ENCODE measurements around the gene STK32A.

Gene STK32A

DNA sequence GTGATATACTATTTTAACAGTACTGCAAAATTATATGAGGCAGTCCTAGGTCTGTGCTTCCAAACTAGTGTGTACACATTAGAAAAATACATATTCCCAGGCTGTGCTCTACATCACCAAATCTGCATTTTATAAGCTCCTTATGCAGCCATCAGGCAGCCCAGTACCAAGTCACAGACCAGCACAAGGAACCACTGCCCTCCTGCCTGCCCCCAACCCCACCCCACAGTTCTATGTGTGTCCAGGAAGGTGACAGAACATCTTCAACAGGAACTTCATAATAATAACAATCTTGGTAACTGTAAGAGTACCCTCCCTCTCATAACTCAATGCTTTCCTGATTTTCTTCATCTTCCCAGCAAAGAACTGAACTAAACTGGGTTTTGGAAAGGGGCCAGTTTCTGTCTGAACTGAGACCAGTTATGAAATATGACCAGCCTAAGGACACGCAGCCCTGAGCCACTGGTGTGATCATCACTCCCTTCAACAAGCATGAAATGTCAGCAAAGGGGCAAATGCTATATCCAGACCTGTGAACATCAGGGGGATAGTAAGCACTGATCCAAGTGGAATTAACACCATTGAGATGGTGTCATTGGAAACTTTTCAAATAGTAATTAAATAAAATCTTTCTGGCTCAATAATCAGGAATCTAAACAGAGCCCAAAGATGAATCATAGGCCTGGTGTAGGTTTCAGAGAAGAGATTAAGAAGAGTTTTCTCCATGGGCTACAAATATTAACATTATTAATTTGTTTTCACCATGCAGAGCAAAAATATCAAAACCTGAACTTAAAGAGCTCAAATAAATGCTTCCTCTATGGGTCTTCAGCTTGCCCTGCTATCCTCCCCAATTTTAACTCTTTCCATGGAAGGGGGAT, 192.9 kb downstream of the STK32A start:
- no peak for DNase-seq

DNA sequence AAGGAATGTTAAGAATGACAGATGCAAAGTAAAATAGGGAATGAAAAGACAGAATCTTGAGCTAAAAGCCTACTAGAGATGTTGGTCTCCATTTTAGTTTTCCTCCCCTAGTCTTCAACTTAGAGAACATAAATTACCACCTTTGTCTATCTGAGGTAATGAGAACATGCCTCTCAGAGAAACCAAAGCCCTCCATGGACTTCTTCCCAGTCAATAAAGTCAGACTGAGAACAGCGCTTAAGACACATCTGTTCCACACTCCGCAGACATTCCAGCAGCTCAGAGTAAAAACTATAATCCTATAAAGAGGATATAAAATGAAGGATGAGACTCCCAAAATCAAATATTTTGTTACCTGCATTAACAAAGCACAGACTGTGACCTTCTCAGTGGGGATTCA, 195.8 kb downstream of the STK32A start:
- no peak for DNase-seq

DNA sequence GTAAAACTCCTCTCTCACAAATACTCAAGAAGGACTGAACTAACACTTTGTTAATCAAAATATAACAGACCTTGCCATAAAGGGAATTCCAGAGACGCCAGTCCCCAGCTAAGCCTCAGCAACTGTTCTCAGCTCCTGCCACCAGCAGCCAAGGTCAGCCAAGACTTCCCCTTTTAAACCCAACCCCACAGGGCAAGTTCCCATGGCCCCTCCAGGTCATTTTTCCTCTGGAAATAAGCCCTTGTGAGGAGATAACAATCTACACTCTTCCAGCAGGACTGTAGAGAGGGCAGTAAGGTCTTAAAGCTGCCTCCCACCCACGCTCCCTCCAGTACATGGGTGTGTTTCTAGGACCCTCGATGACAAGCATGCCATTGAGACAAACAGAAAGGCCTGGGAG, 196.8 kb downstream of the STK32A start:
- no peak for DNase-seq

DNA sequence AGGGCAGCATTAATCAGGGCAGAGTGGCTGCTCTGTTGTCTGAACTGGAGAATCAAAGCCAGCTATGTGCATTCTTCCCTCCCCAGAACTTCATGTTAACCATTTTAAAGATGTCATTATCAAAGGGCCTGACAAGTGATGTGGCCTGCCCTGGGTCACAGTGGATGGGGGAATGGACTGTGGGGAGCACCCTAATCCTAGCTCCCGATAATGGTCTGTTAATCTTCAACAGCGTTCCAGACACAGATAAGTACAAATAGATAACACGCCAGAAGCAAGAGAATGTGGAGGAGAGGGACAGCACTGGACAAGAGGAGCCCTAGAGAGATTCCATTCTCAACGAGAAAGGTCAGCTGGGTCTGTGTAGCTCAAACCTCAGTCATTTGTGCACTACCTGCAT, 197.5 kb downstream of the STK32A start:
- no peak for DNase-seq

DNA sequence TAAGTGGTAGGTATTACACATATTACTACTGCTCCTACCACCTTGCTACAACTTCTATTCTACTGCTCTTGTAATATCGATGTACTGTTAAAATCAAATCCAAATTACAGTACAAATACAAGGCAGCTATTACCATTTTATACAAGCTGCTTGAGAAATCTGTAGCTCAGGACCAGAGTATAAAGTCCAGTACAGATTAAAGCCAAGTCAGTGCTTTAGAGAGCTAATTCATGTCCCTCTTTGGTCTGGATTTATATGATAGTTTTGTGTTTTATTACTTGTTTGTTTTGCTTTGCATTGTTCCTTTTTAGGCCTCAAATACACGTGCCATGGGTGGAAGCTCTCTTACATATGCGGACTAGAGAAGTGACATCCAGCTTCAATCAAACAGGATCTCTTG, 199.2 kb downstream of the STK32A start:
- DNase-seq, result no peak

DNA sequence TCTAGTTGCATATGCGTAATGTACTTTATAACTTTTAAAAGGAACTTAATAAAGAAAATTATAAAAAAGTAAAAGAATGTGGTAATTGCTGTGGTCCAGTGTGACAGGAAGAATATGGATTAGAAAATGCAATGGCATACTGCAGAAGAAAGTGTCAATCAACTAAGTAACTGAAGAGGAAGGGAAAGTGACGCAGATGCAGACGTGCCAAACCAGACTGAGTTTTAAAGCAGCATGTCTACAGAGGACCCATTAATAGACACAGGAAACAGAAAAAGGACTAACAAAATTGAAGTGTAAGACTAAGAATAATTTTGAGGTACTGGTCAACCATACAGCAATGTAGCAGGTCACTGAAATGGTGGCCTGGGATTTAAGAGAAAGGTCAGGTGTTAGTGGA, 201.8 kb downstream of the STK32A start:
- DNase-seq, result no peak

DNA sequence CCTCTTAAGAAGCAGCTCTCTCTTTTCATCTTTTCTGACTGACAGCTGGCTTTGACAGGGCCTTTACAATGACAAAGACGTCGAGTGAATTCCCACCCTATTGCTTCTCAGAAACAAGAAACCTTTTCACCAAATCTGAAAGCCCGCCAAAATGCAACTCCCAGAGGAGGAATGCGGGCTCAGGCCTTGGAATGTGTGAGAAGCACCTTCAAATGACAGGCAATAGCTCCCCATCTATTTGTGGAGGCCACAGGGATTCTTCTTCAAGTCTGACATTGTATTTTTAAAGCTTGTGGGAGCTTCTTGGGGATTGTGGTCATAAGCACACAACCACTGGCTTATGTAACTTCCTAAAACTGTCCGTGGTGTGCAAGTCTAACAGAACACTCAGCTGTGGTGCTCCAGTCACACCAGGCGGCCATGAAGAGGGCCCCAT, 202.4 kb downstream of the STK32A start:
- no peak for DNase-seq

All from NCI-H1092 treated with DMSO at 0.1 percent for 48 hours (cell line).